Osteocyte (in vitro differentiated cells): Measurements from ENCODE around the gene PLEKHG4. TPM values are rescaled to one million over a fixed set of nuclear protein-coding genes. Genes with fewer than 3 reads are reported as not detected.

Source experiments
- DNase-seq: peaks from one replicate; pipeline ENCODE4 v3.0.0; 2021; ENCODE audit warnings: mixed read lengths; ENCODE audit not compliant: unreplicated experiment; ENCODE audit errors: extremely low spot score
- H3K27ac Mint-ChIP-seq: one replicate; pipeline ENCODE4 v1.8.0; 2021; ENCODE audit warnings: mild to moderate bottlenecking, mixed read lengths; ENCODE audit not compliant: unreplicated experiment
- H3K27me3 Mint-ChIP-seq: one replicate; pipeline ENCODE4 v1.8.0; 2021; ENCODE audit warnings: mixed read lengths; ENCODE audit not compliant: unreplicated experiment
- H3K36me3 Mint-ChIP-seq: one replicate; pipeline ENCODE4 v1.8.0; 2021; ENCODE audit warnings: mixed read lengths; ENCODE audit not compliant: unreplicated experiment
- H3K4me1 Mint-ChIP-seq: one replicate; pipeline ENCODE4 v1.8.0; 2021; ENCODE audit warnings: mixed read lengths; ENCODE audit not compliant: unreplicated experiment
- H3K4me3 Mint-ChIP-seq: one replicate; pipeline ENCODE4 v1.8.0; 2021; ENCODE audit warnings: mild to moderate bottlenecking, moderate library complexity, mixed read lengths; ENCODE audit not compliant: unreplicated experiment
- H3K9me3 Mint-ChIP-seq: one replicate; pipeline ENCODE4 v1.8.0; 2021; ENCODE audit warnings: mixed read lengths; ENCODE audit not compliant: unreplicated experiment
- total RNA-seq: library from RNA; stranded (reverse); gene quantifications from 2 replicates; pipeline ENCODE4 v1.2.1, GENCODE V29; 2021
- TF ChIP-seq, protein P1 (sequence below): fragments of 200-600 bp; sonication (generic); IDR thresholded peaks from 2 replicates; pipeline ENCODE4 v1.5.0; 2021; ENCODE audit warnings: antibody characterized with exemption, mild to moderate bottlenecking, moderate library complexity

The PLEKHG4 gene
- total RNA-seq, 1 donor from 2014 or later = 11.4 TPM

DNA sequence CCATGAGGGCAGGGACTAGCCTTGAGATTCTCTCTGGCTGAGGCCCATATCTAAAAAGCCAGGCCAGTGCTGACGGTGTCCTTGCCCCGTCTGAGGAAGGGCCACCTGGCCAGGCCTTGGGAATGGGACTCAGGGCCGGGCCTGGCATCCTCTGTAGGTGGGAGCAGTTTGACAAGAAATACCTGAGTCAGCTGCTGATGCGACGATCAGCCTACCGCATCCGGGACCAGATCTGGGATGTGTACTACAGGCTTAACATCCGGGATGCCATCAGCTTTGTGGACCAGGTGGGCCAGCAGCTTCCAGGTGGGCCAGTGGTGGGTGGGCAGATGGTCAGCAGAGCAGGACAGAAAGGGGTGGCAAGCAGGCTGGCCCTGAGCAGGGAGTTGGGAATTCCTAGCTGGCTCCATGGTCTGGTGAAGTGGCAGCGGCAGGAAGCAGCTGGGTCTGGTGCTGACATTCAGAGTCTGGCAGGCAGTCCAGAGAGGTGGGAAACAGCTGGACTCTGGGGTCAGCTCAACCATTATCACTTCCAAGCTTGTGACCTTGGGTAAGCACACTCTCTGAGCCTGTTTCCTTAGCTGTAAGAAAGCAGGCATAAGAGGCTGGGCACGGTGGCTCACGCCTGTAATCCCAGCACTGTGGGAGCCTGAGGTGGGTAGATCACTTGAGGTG lies 21.0 kb upstream of the PLEKHG4 start:
- no peak for DNase-seq
- TF ChIP-seq, protein P1, sequence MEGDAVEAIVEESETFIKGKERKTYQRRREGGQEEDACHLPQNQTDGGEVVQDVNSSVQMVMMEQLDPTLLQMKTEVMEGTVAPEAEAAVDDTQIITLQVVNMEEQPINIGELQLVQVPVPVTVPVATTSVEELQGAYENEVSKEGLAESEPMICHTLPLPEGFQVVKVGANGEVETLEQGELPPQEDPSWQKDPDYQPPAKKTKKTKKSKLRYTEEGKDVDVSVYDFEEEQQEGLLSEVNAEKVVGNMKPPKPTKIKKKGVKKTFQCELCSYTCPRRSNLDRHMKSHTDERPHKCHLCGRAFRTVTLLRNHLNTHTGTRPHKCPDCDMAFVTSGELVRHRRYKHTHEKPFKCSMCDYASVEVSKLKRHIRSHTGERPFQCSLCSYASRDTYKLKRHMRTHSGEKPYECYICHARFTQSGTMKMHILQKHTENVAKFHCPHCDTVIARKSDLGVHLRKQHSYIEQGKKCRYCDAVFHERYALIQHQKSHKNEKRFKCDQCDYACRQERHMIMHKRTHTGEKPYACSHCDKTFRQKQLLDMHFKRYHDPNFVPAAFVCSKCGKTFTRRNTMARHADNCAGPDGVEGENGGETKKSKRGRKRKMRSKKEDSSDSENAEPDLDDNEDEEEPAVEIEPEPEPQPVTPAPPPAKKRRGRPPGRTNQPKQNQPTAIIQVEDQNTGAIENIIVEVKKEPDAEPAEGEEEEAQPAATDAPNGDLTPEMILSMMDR = no peak
- Mint-ChIP-seq H3K4me1 (peaks cover 3% of the 10 kb centered on the region), H3K9me3 (no peaks in the 10 kb centered on the region), H3K4me3 (no peak overlapping the region), H3K36me3 (peaks cover 3% of the 10 kb centered on the region), H3K27me3 (no peaks in the 10 kb centered on the region), H3K27ac (no peak overlapping the region)

DNA sequence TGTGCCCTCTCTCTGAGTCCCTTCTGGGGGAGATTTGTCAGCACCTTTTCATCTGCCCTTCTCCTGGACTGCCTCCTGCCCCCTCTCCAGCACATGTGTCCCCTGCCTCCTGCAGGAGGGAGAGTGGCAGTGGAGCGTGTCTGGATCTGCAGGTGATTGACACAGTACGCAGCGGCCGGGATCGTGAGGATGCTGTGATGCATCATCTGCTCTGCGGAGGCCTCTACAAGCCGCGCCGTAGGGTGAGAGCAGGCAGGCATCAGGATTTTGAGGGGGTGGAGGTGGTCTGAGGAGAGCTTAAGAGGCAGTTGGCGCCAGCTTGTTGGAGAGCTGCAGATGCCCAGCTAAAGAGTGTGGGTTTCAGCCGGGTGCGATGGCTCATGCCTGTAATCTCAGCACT lies 19.6 kb upstream of the PLEKHG4 start:
- no peak overlapping the region for H3K4me3 Mint-ChIP-seq
- DNase-seq = no peak
- no peaks in the 10 kb centered on the region for H3K27me3 Mint-ChIP-seq
- no peak overlapping the region for H3K27ac Mint-ChIP-seq
- H3K36me3 Mint-ChIP-seq = peaks cover 3% of the 10 kb centered on the region
- no peaks in the 10 kb centered on the region for H3K9me3 Mint-ChIP-seq
- peaks cover 3% of the 10 kb centered on the region for H3K4me1 Mint-ChIP-seq
- TF ChIP-seq, protein P1 = no peak

GRCh38 chr16:67260426-67261063 lies 18.8 kb upstream of the PLEKHG4 start:
- peaks cover 2% of the 10 kb centered on the region for H3K36me3 Mint-ChIP-seq
- peak overlapping the region; percentile 33 for H3K27ac Mint-ChIP-seq
- peaks cover 3% of the 10 kb centered on the region for H3K4me1 Mint-ChIP-seq
- H3K27me3 Mint-ChIP-seq = no peaks in the 10 kb centered on the region
- TF ChIP-seq, protein P1 = peak; percentile 70
- H3K9me3 Mint-ChIP-seq = no peaks in the 10 kb centered on the region
- no peak for DNase-seq
- no peak overlapping the region for H3K4me3 Mint-ChIP-seq

- H3K4me1 Mint-ChIP-seq = peaks cover 6% of the 10 kb centered on the region
- no peak overlapping the region for H3K4me3 Mint-ChIP-seq
- TF ChIP-seq, protein P1 = no peak
- H3K36me3 Mint-ChIP-seq = no peaks in the 10 kb centered on the region
- no peak overlapping the region for H3K27ac Mint-ChIP-seq
- no peak for DNase-seq
- H3K27me3 Mint-ChIP-seq = no peaks in the 10 kb centered on the region
- no peaks in the 10 kb centered on the region for H3K9me3 Mint-ChIP-seq
These were observed 16.1 kb upstream of the PLEKHG4 start for GRCh38 chr16:67263201-67263600.

DNA sequence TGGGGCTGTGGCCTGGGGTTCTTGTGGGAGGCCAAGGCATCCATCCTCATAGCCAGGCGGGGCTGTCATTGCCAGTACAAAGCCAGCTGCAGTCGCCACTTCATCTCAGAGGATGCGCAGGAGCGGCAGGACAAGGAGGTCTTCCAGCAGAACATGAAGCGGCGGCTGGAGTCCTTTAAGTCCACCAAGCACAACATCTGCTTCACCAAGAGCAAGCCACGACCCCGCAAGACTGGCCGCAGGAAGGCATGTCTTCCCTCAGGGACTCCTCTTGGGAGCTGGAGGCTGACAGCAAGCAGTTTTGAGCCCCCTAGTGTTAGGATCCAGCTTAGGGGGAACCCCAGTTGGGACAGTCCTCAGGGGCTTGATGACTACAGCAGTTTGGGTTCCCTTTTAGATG lies 15.1 kb upstream of the PLEKHG4 start:
- no peak for DNase-seq
- H3K4me3 Mint-ChIP-seq = no peak overlapping the region
- TF ChIP-seq, protein P1 = no peak
- peaks cover 7% of the 10 kb centered on the region for H3K4me1 Mint-ChIP-seq
- no peaks in the 10 kb centered on the region for H3K27me3 Mint-ChIP-seq
- no peaks in the 10 kb centered on the region for H3K36me3 Mint-ChIP-seq
- H3K27ac Mint-ChIP-seq = no peak overlapping the region
- no peaks in the 10 kb centered on the region for H3K9me3 Mint-ChIP-seq
